COLO829 (cell line): ENCODE results near the gene SYT1.
A peak's percentile ranks its signal among the peaks of the same experiment; 100 is the strongest.

Source experiments
- DNase-seq: peaks from one replicate; pipeline ENCODE4 v3.0.0; 2012; ENCODE audit warnings: low spot score

The SYT1 gene

GRCh38 chr12:79347866-79348265, 483.3 kb downstream of the SYT1 start:
- no peak for DNase-seq

DNA sequence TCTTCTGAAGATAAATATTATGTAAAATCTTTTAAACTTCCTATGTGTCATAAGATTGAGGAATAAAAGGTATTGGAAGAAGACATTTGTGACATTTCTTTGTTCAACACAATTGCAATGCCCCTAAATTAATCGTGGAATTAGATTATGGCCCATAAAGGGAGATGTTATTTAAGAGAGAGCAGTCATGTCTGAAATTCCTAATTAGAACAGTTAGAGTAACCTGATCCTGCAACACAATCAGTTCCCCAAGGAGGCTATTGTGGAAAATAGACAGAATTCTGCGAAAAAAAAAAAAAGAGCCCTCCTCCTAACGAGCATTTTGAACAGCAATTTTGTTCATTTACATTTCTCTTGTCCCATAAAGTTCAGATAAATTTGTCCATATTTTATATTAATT, 486.7 kb downstream of the SYT1 start:
- no peak for DNase-seq

GRCh38 chr12:79356216-79356615, 491.6 kb downstream of the SYT1 start:
- no peak for DNase-seq

DNA sequence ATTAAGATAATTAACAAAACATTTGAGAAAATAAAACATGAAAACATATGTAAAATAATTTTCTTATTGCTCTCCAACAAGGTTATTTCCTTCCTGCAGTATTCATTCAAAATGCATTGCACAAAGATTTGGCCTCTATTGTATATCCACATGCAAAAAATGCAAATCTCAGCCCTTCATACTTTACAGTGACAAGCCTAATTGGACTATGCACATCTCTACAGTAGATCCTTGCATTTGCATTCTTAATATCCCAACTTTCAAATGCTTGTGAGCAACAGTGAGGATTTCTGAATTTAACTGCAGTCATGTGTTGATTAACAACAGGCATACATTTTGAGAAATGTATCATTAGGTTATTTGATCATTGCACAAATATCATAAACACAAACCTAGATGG, 492.5 kb downstream of the SYT1 start:
- DNase-seq = no peak

DNA sequence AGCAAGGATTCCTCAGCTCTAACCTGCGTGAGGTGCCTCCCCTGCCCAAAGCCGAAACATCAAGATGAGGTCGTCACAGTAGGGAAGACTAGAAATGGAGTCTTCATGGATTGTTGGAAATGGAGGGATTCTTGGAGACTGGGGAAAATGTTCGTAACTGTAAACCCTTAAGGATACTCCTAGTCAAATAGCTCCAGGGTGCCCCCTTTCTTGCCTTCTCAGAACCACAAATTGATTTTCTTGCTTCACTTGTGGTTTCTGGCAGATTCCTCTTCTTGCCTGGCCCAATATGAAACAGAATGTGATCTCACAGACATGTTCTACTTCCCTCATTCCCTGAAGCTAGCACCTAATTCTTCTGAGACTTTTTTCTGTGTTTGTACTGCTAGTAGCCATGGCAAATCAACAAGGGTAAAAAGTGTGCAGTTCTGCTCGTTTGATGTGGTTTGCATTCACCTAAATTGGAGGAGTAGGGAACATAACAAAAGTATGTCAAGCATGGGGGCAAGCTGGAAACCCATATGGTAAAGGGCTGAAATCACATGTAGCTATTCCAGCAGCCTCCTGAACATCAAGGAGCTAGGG, 494.2 kb downstream of the SYT1 start:
- no peak for DNase-seq

DNA sequence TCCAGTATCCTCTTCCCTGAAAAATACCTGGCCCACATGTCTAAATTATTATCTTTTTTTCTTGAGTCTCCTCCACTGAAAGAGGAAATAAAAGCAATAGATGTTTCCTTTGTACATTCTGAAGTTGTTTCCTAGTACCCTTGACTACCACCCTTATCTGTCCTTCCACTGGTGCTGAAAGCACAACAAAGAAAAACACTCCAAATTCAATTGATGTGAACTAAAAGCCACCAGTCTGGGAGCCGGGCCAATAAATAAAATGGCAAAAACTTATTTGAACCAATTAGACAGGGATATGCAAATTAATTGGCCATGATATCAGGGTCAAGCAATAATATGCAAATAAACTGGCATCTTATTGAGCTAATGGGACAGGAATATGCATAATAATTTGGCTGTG, 495.7 kb downstream of the SYT1 start:
- DNase-seq = no peak

- DNase-seq = no peak
Measured at GRCh38 chr12:79360936-79361335, 496.4 kb downstream of the SYT1 start.

- DNase-seq = no peak
Measured at GRCh38 chr12:79364197-79364596, 499.6 kb downstream of the SYT1 start.

DNA sequence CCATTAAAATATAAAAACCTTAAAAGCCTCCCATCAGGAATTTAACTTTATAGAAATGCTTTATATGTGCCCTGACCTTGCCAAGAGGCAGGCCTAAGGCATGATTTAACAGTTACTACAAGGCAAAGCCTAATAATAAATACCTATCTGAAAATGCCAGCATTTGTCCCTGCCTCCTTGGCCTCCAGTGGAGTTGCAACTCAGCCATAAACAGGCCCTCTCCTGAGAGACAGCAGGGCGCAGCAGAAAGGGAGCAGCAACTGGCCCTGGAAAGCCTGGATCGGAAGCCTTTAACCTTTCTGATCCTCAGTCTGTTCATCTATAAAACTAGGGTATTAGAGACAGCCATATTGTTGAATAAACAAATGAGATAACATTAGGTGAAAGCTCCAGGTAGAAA, 501.8 kb downstream of the SYT1 start:
- DNase-seq = no peak

GRCh38 chr12:79367032-79367589, 502.5 kb downstream of the SYT1 start:
- DNase-seq = no peak

DNA sequence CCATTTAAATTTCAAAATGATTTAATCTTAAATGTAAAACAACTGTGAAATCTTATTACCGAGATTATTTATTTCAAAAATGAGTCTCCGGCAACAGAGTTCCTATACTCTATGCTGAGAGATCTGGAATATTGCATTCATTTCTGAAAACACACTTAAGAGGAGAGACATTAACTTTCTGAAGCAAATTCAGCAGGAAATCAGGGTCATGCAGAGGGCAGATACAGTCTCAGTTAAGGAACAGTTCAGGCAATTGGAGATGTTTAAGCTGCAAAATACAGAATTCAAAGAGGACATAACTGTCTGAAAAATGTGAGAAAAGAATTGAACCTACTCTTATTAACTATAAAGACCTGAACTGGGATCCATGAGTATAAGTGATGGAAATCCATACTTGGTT, 505.4 kb downstream of the SYT1 start:
- DNase-seq = no peak

DNA sequence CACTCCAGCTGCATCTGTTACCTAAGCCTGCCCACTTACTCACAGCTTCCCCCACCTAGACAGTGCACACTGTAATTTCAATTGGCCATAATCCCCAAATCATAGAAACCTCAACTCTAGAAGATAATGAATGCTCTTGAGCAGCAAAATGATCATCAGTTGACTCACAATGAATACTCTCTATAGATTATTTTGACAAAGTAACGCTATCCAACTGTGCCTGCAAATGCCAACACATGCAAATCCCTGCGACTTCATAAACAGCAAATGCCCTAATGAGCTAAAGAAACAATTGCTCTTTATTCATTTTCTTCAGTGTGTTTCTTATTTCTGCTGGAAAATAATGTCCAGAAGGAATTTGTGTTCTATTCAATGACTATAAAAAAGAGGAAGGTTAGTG, 506.7 kb downstream of the SYT1 start:
- DNase-seq = peak; percentile 42

DNA sequence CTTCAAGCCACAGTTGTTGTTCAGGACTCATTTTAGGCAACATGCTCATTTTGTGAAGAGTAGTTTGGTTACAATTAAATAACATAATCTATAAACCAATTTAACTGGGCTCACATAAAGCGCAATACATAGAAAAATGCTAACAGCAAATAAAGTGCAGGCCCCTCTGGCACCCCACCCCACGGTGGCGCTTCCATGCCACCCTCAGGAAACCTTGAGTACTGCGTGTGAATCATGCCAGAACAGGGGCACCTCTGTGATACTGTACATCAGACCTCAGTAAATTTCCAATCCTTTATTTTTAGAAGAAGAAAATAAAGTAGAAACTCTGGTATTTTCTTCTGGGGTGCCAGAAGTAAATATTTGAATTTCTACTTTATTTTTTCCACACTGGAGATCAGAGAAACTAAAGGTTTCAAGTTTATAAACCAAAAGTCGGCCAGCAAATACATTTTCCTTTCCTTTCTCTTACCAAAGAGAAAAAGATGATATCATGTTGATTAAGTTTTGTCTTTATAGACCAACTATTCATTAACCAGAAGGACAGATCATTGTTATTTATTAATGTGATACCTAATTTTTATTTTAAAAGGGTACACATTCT, 509.4 kb downstream of the SYT1 start:
- DNase-seq = peak; percentile 45

DNA sequence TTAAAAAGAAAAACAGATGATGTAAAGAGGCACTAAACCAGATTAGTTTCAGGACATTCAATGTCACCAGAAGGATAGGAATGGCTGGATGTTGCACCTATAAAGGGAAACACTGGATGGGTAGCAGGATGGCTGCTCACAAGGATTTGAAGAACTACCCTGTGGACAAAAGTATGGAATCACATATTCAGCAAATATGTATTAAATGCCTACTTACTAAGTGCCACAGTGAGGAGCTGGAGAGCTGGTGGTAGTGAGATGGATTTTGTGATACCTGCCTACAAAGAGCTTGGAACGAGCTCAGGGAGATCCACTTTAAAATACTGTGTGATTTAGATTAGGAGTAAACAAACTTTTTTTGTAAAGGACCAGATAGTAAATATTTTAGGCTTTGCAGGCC, 510.0 kb downstream of the SYT1 start:
- DNase-seq = no peak

DNA sequence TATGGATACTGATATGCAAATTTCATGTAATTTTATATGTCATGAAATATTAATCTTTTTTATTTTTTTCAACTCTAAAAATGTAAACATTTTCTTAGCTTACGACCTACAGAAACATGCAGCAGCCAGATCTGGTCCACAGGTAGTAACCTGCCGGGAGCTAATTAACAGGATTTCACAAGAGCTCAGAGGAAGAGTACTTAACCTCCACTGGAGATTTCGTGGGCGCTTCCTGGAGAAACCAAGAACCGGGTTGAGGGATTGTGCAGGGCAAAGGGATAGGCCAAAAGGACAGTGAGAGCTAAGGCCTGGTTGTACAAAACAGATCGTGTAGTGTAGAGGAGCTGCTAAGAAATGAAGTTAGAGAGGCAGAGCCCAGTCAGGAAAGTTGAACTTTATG, 510.5 kb downstream of the SYT1 start:
- no peak for DNase-seq

DNA sequence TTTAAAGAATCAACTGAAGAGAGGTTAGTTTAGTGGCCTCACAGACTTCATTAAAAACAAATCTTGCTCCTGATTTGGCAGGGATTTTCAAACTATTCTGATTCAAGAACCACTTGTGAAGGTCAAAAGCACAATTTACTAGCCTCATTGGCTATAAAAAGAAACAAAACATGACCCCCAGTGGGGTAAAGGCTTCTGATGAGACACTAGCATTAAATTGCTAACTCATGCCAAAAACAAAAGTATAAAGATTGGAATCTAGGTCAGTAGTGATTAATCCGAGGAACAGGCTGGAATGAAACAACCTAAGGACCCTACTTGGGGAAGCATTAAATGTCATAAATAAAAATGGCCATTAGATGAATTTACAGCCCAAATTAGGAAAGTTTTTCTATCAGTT, 513.9 kb downstream of the SYT1 start:
- DNase-seq = no peak

- DNase-seq = no peak
Measured at GRCh38 chr12:79380402-79380801, 515.8 kb downstream of the SYT1 start.

DNA sequence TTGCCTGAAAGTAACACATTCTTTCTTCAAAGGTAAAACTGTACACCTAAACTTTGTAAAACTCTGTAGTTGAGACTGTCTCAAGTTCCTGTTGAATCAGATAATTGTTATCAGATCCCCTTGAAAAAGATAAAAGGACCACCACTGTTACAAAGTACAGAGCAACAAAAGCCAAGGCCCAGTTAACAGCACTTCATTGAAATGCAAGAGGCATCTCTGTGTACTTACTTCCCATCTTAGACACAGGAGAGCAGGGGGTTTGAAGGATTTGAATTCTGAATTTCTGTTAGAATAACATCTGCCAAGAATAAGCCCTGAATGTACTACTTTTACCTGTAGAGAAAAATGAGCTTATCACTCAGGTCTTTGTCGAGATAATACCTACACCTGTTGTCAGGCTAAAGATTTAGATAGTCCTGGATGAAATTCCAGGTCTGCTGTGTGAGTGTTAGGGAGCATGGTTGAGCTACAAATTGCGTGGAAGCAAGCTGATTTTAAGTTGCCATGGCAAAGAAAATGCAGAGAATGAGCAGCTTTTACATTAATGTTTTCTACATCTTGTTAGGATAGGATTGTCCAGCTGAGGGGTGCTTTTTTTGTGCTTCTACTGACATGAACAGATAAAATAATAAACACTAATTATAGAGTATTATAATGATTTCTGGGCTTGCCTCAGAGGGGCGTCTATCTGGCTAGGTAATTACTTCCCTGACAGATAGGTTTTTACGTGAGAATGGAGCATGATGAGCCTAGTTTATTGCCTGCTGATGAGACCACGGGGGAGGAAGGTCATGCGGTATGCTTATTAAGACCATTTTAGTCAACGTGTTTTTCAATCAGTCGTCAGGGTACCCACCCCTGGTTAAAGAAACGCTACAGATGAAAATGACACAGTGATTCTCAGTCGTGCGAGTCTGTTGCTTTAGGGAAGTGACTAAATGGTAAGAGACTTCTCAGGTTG, 517.0 kb downstream of the SYT1 start:
- DNase-seq = no peak

- no peak for DNase-seq
Measured at GRCh38 chr12:79384551-79384950, 520.0 kb downstream of the SYT1 start.

DNA sequence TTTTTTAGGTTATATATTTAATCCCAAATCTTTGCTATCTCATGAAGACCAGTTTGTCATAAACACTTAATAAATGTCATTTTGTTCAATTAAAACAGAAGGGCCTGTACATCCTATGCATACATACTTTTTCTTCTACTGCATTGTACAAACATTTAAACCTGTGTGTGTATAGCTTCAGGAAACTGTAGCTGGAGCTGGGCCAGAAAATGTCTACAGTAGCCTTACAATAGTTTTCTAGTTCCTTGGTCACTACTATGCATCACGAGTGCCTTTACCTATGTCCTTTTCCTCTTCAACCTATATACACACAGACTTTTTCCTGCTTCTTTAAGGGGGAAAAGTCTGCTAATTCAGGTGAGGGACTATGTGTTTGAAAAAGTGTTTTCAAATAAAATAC, 523.4 kb downstream of the SYT1 start:
- no peak for DNase-seq

GRCh38 chr12:79393842-79394241, 529.3 kb downstream of the SYT1 start:
- no peak for DNase-seq

- DNase-seq = no peak
Measured at GRCh38 chr12:79397609-79398008, 533.0 kb downstream of the SYT1 start.

- DNase-seq = no peak
Measured at GRCh38 chr12:79400481-79400880, 535.9 kb downstream of the SYT1 start.
